ENCODE results near the gene AKAP13.

DNA sequence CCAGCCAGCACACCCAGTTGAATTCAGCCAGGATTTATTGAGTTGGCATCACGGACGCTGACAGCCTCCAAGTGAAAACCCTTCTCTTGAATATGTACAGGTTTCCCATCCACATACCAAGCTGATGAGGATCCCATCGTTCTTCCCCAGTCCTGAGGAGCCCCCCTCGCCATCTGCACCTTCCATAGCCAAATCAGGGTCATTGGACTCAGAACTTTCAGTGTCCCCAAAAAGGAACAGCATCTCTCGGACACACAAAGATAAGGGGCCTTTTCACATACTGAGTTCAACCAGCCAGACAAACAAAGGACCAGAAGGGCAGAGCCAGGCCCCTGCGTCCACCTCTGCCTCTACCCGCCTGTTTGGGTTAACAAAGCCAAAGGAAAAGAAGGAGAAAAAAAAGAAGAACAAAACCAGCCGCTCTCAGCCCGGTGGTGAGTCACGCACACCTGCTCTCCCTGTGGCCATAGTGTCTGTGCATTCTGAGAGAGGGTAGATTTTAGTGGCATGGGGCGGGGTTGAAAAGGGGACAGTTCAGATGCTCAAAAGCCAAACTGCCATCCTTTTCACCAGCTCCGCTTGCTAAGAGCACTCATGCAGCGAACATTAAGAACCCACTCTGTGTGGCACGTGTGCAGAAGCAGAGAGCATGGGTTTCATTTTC lies 363.1 kb downstream of the AKAP13 start:
- TF ChIP-seq EZH2phosphoT487 (conservative IDR thresholded peaks at IDR 0.05; ENCODE audit: low read length) = no peak
- TF ChIP-seq, protein P1, sequence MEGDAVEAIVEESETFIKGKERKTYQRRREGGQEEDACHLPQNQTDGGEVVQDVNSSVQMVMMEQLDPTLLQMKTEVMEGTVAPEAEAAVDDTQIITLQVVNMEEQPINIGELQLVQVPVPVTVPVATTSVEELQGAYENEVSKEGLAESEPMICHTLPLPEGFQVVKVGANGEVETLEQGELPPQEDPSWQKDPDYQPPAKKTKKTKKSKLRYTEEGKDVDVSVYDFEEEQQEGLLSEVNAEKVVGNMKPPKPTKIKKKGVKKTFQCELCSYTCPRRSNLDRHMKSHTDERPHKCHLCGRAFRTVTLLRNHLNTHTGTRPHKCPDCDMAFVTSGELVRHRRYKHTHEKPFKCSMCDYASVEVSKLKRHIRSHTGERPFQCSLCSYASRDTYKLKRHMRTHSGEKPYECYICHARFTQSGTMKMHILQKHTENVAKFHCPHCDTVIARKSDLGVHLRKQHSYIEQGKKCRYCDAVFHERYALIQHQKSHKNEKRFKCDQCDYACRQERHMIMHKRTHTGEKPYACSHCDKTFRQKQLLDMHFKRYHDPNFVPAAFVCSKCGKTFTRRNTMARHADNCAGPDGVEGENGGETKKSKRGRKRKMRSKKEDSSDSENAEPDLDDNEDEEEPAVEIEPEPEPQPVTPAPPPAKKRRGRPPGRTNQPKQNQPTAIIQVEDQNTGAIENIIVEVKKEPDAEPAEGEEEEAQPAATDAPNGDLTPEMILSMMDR (IDR thresholded peaks at IDR 0.05; ENCODE audit: insufficient read depth, low read length, poor library complexity, severe bottlenecking) = no peak

Data from SU-DHL-6 (cell line).